Measurements from ENCODE around the gene NECTIN1.

The NECTIN1 gene

GRCh38 chr11:119629834-119630624 lies 99.0 kb downstream of the NECTIN1 start:
- no peak for TF ChIP-seq CTCF (IDR thresholded peaks at IDR 0.05; ENCODE audit: low read depth, low read length)
- no peak overlapping the region for H3K4me3 ChIP-seq (ENCODE audit: low read depth, low read length)

GRCh38 chr11:119629085-119629484 lies 99.9 kb downstream of the NECTIN1 start:
- TF ChIP-seq CTCF (IDR thresholded peaks at IDR 0.05; ENCODE audit: low read depth, low read length): no peak
- H3K4me3 ChIP-seq (ENCODE audit: low read depth, low read length): no peak overlapping the region

- TF ChIP-seq CTCF (IDR thresholded peaks at IDR 0.05; ENCODE audit: low read depth, low read length): no peak
- H3K4me3 ChIP-seq (ENCODE audit: low read depth, low read length): no peak overlapping the region
Observed at GRCh38 chr11:119627286-119627685, 101.7 kb downstream of the NECTIN1 start.

GRCh38 chr11:119626871-119627270 lies 102.1 kb downstream of the NECTIN1 start:
- H3K4me3 ChIP-seq (ENCODE audit: low read depth, low read length): no peak overlapping the region
- no peak for TF ChIP-seq CTCF (IDR thresholded peaks at IDR 0.05; ENCODE audit: low read depth, low read length)

GRCh38 chr11:119626197-119626841 lies 102.7 kb downstream of the NECTIN1 start:
- TF ChIP-seq CTCF (IDR thresholded peaks at IDR 0.05; ENCODE audit: low read depth, low read length): no peak
- H3K4me3 ChIP-seq (ENCODE audit: low read depth, low read length): no peak overlapping the region

- no peak for TF ChIP-seq CTCF (IDR thresholded peaks at IDR 0.05; ENCODE audit: low read depth, low read length)
Observed at GRCh38 chr11:119625206-119625978, 103.6 kb downstream of the NECTIN1 start.

More at GRCh38 chr11:119625206-119625978, 103.6 kb downstream of the NECTIN1 start:
- no peak overlapping the region for H3K4me3 ChIP-seq (ENCODE audit: low read depth, low read length)
